Gastroesophageal sphincter (tissue), 4 donors: ENCODE measurements around the gene SUPT3H. TPM values are rescaled to one million over a fixed set of nuclear protein-coding genes. Genes with fewer than 3 reads are reported as not detected.

Source experiments
- ATAC-seq: fragments of 150-250 bp; one replicate; pipeline ENCODE4 v1.9.1; 2016; ENCODE audit warnings: mild to moderate bottlenecking, moderate library complexity
- H3K27ac ChIP-seq, 4 donors: fragments of 200-600 bp; sonication (generic) in 3 of 4; 1 replicate in 3 of 4; 2 replicates in 1 of 4; pipeline ENCODE4 v1.5.1; 2016 to 2019
- H3K27me3 ChIP-seq: fragments of 200-600 bp; sonication (generic); one replicate; pipeline ENCODE4 v1.5.1; 2019
- H3K36me3 ChIP-seq, 2 donors: fragments of 200-600 bp; sonication (generic); one replicate each; pipeline ENCODE4 v1.5.1; 2019; ENCODE audit warnings: control low read depth in 1 of 2
- H3K4me1 ChIP-seq, 3 donors: fragments of 200-600 bp; sonication (generic); 1 replicate in 2 of 3; 2 replicates in 1 of 3; pipeline ENCODE4 v1.5.1; 2016 to 2019; ENCODE audit warnings: control low read depth in 2 of 3
- H3K4me3 ChIP-seq, 2 donors: fragments of 200-600 bp; sonication (generic); one replicate each; pipeline ENCODE4 v1.5.1; 2019; ENCODE audit warnings: mild to moderate bottlenecking in 1 of 2, moderate library complexity in 1 of 2
- H3K9me3 ChIP-seq, 3 donors: fragments of 200-600 bp; sonication (generic); one replicate each; pipeline ENCODE4 v1.5.1; 2017 to 2019; ENCODE audit warnings: control low read depth in 2 of 3
- EP300 ChIP-seq: sonication (generic); formaldehyde crosslinking; IDR thresholded peaks from one replicate; pipeline ENCODE4 v1.6.1; 2017; ENCODE audit warnings: antibody characterized with exemption, mild to moderate bottlenecking
- POLR2A ChIP-seq, 2 donors: fragments of 450-650 bp; IDR thresholded peaks; one replicate each; pipeline ENCODE4 v1.6.1; 2017; ENCODE audit warnings: antibody characterized with exemption in 2 of 2, mild to moderate bottlenecking in 2 of 2, moderate library complexity in 1 of 2
- POLR2AphosphoS5 ChIP-seq: sonication (generic); formaldehyde crosslinking; IDR thresholded peaks from one replicate; pipeline ENCODE4 v1.6.1; 2017; ENCODE audit warnings: antibody characterized with exemption
- WGBS, 2 donors: methylation state at CpG; one replicate each; pipeline ENCODE4 v1.1.5; 2018; ENCODE audit warnings: low coverage in 1 of 2; 5-methylcytosine and 5-hydroxymethylcytosine counted together
- total RNA-seq, 4 donors: library from RNA; depleted of rRNA; stranded (reverse); fragments of >200 nt; gene quantifications; one replicate each; pipeline ENCODE4 v1.1.0, GENCODE V29; 2016
- TF ChIP-seq, protein P1 (sequence below), 4 experiments: fragments of 200-600 bp in 2 of 4; fragments of 450-650 bp in 2 of 4; sonication (generic) in 1 of 4; IDR thresholded peaks; one replicate each; pipeline ENCODE4 v1.5.1; 2017 to 2019; ENCODE audit warnings: antibody characterized with exemption in 4 of 4, mild to moderate bottlenecking in 2 of 4, moderate library complexity in 2 of 4

SUPT3H gene
- total RNA-seq, 4 donors from 2014 or later = 3.6 to 13.1 (median 7.6) TPM

DNA sequence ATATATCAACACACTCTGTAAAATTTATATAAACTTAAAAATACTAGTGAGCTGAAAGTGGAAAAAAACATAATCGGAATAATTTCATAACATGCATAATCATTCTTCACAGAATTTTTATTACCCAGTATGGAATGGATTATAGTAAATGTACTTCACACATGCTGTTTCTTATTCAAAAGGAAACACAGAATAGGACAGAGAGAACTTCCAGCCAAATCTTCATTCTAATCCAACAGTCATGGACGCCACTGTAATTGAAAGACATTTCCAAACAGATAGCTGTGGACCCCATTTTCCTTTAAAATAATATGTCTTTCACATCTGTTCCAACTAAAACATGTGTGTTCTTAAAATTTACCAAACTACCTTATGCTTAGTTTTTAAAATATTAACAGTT is 176.2 kb downstream of the SUPT3H start:
- Histone ChIP-seq H3K9me3 (no peaks in the 10 kb centered on the region), H3K27ac (no peak overlapping the region), H3K4me3 (no peak overlapping the region), H3K4me1 (no peaks in the 10 kb centered on the region), H3K27me3 (no peaks in the 10 kb centered on the region), H3K36me3 (no peaks in the 10 kb centered on the region)
- no peak for ATAC-seq
- WGBS, 2 donors = 98 to 100% methylated on average over 2 of the region's 2 CpGs
- TF ChIP-seq EP300 (no peak), POLR2AphosphoS5 (no peak), POLR2A (IDR thresholded peaks at IDR 0.05) (no peak)
- TF ChIP-seq, protein P1, sequence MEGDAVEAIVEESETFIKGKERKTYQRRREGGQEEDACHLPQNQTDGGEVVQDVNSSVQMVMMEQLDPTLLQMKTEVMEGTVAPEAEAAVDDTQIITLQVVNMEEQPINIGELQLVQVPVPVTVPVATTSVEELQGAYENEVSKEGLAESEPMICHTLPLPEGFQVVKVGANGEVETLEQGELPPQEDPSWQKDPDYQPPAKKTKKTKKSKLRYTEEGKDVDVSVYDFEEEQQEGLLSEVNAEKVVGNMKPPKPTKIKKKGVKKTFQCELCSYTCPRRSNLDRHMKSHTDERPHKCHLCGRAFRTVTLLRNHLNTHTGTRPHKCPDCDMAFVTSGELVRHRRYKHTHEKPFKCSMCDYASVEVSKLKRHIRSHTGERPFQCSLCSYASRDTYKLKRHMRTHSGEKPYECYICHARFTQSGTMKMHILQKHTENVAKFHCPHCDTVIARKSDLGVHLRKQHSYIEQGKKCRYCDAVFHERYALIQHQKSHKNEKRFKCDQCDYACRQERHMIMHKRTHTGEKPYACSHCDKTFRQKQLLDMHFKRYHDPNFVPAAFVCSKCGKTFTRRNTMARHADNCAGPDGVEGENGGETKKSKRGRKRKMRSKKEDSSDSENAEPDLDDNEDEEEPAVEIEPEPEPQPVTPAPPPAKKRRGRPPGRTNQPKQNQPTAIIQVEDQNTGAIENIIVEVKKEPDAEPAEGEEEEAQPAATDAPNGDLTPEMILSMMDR (IDR thresholded peaks at IDR 0.05) = no peak

DNA sequence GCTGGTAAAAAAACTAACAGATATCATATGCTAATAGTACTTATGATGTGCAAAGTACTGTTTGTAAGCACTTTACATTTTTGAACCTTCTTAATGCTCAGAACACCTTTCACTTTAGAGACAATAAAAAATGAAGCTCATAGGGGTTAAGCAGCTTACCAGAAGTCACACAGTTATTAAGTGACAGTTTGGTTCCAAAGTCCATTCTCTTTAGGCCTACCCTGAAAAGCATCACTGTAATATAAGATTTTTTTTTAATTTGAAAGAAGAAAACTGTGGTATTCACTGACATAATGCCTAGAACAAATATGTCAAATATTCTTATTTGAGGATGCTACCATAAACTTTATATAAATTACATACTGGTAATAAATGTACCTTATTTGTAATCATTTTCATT is 177.2 kb downstream of the SUPT3H start:
- Histone ChIP-seq H3K4me3 (no peak overlapping the region), H3K9me3 (no peaks in the 10 kb centered on the region), H3K36me3 (no peaks in the 10 kb centered on the region), H3K4me1 (no peaks in the 10 kb centered on the region), H3K27me3 (no peaks in the 10 kb centered on the region), H3K27ac (no peak overlapping the region)
- no peak for ATAC-seq
- TF ChIP-seq EP300 (no peak), POLR2A (IDR thresholded peaks at IDR 0.05) (no peak), POLR2AphosphoS5 (no peak)
- TF ChIP-seq, protein P1 (IDR thresholded peaks at IDR 0.05) = no peak

- TF ChIP-seq, protein P1 (IDR thresholded peaks at IDR 0.05) = no peak
- no peak for TF ChIP-seq EP300
- no peak for TF ChIP-seq POLR2AphosphoS5
- no peak for TF ChIP-seq POLR2A (IDR thresholded peaks at IDR 0.05)
- H3K4me1 ChIP-seq = no peaks in the 10 kb centered on the region
- no peaks in the 10 kb centered on the region for H3K9me3 ChIP-seq
- H3K36me3 ChIP-seq = no peaks in the 10 kb centered on the region
- no peaks in the 10 kb centered on the region for H3K27me3 ChIP-seq
- H3K27ac ChIP-seq = no peak overlapping the region
- ATAC-seq = no peak
- H3K4me3 ChIP-seq = no peak overlapping the region
Measured at GRCh38 chr6:45199554-45199953, 178.2 kb downstream of the SUPT3H start.

DNA sequence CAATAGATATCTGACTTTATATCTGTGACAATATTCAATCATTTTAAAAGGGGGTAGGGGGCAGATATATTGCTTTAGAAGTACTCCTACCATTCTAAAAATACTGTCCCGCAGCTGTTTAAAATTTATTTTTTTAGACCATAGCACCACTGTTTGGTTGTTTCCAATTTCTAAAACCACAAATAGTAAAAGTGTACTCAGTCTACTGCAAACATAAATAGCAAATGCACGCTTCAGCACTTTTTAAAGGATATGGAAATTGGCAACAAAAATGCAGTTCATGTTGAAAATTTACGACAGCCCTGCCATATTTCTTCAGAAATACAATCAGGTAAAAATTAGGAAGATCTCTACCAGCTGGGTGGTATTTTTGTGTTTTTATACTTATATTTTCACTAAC is 181.6 kb downstream of the SUPT3H start:
- H3K27me3 ChIP-seq = no peaks in the 10 kb centered on the region
- 68 to 80% methylated on average over 3 of the region's 3 CpGs for WGBS, 2 donors
- H3K4me1 ChIP-seq = no peaks in the 10 kb centered on the region
- ATAC-seq = no peak
- H3K36me3 ChIP-seq = no peaks in the 10 kb centered on the region
- H3K27ac ChIP-seq = no peak overlapping the region
- TF ChIP-seq EP300 = no peak
- H3K4me3 ChIP-seq = no peak overlapping the region
- H3K9me3 ChIP-seq = no peaks in the 10 kb centered on the region

GRCh38 chr6:45195137-45195536 is 182.6 kb downstream of the SUPT3H start:
- no peaks in the 10 kb centered on the region for H3K4me1 ChIP-seq
- WGBS, 2 donors = 79 to 100% methylated on average over 1 of the region's 1 CpG
- H3K4me3 ChIP-seq = no peak overlapping the region
- no peaks in the 10 kb centered on the region for H3K36me3 ChIP-seq
- no peak for ATAC-seq
- no peaks in the 10 kb centered on the region for H3K9me3 ChIP-seq
- no peaks in the 10 kb centered on the region for H3K27me3 ChIP-seq
- no peak overlapping the region for H3K27ac ChIP-seq
- TF ChIP-seq POLR2A (IDR thresholded peaks at IDR 0.05) (no peak), POLR2AphosphoS5 (no peak), EP300 (no peak)
- TF ChIP-seq, protein P1 (IDR thresholded peaks at IDR 0.05) = no peak

DNA sequence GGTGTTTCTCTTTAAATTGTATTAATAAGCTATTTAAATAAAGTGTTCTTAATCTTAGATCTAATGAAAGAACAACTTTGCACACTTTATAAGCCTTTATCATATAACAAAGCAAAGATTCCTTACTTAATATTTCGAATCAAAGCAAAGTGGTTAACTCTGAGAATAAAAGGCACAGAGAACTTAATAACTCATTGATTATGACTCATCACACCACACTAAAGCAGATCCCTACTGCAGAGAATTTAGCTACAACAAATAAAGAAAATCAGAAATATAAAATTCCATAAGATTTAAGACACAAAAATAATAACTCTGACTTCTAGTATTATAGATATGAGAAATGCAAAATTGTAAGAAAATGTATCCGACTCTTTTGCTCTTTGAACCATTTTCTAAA is 185.2 kb downstream of the SUPT3H start:
- no peak for ATAC-seq
- Histone ChIP-seq H3K27me3 (no peaks in the 10 kb centered on the region), H3K27ac (no peak overlapping the region), H3K4me3 (no peak overlapping the region), H3K4me1 (no peaks in the 10 kb centered on the region), H3K36me3 (no peaks in the 10 kb centered on the region), H3K9me3 (no peaks in the 10 kb centered on the region)
- WGBS, 2 donors = 73 to 94% methylated on average over 2 of the region's 2 CpGs
- no peak for TF ChIP-seq POLR2AphosphoS5
- TF ChIP-seq EP300 = no peak
- TF ChIP-seq, protein P1 (IDR thresholded peaks at IDR 0.05) = no peak
- TF ChIP-seq POLR2A (IDR thresholded peaks at IDR 0.05) = no peak
